ENCODE data around the gene SP5.
"Not testable (repeated sequence)": the region's sequence is repeated elsewhere in the genome, so short reads cannot be mapped to it uniquely, and the experiment has no call there.

The SP5 gene

GRCh38 chr2:170740660-170741059, 25.5 kb downstream of the SP5 start:
- no peak for DNase-seq

GRCh38 chr2:170742000-170742399, 26.9 kb downstream of the SP5 start:
- no peak for DNase-seq

- no peak for DNase-seq
Measured at GRCh38 chr2:170742896-170743529, 27.9 kb downstream of the SP5 start.

GRCh38 chr2:170743530-170744239, 28.5 kb downstream of the SP5 start:
- DNase-seq: no peak

DNA sequence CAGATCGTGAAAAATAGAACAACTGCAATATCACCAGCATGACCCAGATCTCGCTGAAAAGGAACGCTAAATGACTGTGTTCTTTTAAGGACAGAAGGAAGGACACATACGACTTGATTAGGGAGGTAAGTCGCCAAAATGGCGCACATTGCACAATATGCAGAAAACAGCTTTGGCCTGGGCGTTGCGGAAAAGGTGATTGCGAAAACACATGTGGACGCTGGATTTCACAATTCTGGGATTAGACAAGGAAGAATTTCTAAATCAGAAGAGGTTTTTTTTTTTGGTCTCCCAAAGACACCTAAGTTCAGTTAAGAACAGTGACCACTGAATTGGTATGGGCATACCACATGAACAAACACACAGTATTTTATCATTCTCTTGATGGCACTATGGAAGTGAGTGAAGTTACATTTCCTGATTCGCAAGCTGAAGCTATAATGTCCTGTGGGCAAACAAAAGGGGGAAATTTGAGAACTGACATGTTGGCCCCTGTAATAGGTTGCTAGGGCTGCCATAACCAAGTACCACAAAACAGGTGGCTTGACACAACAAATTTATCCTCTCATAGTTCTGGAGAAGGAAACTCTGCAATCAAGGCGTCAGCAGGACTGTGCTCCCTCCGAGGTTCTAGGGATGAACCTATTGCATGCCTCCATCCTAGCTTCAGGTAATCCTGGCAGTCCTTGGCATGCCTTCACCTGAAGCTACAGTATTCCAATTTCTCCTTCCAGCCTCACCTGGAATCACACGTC, 29.3 kb downstream of the SP5 start:
- DNase-seq: no peak

- DNase-seq: no peak
Measured at GRCh38 chr2:170745305-170745704, 30.2 kb downstream of the SP5 start.

DNA sequence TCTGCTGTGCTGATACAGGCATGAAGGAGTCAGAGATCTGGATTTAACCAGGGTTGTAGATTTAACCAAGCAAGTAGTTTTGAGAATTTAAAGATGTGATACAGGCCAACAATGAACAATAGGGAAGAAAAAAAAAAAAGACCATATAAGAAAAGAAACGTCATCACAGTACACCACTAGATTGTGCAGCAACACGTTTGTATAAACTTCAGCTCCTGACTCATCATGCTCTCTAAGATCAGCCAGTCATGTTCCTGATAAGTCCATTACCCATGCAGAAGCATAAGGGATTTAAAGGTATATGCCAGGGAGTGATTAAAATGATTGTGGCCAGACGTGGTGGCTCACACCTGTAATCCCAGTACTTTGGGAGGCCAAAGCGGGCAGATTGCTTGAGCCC, 32.8 kb downstream of the SP5 start:
- no peak for DNase-seq

DNA sequence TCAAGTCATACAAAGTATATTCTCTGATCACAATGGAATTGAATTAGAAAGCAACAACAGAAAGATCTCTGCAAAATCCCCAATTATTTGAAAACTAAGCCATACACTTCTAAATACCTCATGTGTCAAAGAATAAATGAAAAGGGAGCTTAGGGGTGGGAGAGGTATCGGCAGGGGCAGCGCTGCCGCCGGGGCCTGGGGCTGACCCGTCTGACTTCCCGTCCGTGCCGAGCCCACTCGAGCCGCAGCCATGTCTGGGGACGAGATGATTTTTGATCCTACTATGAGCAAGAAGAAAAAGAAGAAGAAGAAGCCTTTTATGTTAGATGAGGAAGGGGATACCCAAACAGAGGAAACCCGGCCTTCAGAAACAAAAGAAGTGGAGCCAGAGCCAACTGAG, 36.4 kb downstream of the SP5 start:
- DNase-seq: not testable (repeated sequence)

GRCh38 chr2:170761572-170761971, 46.4 kb downstream of the SP5 start:
- no peak for DNase-seq

- DNase-seq: no peak
Measured at GRCh38 chr2:170762760-170763159, 47.6 kb downstream of the SP5 start.

DNA sequence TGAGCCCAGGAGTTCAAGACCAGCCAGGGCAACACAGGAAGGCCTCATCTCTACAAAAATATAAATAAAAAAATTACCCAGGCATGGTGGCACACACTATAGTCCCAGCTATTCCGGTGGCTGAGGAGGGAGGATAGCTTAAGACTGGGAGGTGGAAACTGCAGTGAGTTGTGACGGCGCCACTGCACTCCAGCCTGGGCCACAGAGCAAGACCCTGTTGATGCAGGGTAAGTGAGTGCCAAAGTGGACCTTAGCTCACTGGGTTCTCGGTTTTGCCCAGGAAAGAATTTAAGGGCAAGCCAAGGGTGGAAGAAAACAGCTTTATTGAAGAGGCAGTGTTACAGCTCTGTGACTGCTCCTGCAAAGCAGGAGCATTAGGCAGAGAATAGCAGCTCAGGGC, 48.1 kb downstream of the SP5 start:
- DNase-seq: no peak

GRCh38 chr2:170764880-170765261, 49.7 kb downstream of the SP5 start:
- no peak for DNase-seq

DNA sequence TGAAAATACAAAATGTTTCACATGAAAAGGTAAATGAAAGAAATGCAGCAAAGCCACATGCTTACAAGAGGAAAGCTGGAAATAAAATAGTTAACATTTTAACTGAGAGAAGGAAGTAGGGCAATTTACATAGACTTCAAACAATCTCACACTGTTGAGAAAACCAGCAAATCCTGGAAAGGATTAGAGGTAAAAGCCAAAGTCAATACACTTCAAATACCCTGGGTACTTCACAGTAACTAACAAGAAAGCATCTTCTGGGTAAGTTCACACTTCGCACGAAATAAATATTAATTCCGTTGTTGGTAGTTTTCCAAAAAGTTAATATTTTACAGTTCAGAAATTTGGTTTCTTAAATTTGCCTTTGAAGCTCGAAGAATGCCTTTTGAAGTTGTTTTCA, 51.6 kb downstream of the SP5 start:
- no peak for DNase-seq
